H1 (cell line): ENCODE results near the gene KCNJ12. TPM values are rescaled to one million over a fixed set of nuclear protein-coding genes. Genes with fewer than 3 reads are reported as not detected.

ENCODE experiments used
- ATF3 ChIP-seq: IDR thresholded peaks from 2 replicates; pipeline ENCODE4 v1.6.1; 2011; ENCODE audit warnings: low read depth, mild to moderate bottlenecking, low read length; ENCODE audit not compliant: insufficient read depth
- E2F6 ChIP-seq: IDR thresholded peaks from 2 replicates; pipeline ENCODE4 v1.6.1; 2012; ENCODE audit warnings: inconsistent platforms
- NRF1 ChIP-seq: IDR thresholded peaks from 2 replicates; pipeline ENCODE4 v1.6.1; 2011; ENCODE audit warnings: mild to moderate bottlenecking, low read depth, low read length, improper control_type of control experiment
- POLR2A ChIP-seq, 2 experiments: IDR thresholded peaks; 1 replicate in 1 of 2; 2 replicates in 1 of 2; pipeline ENCODE4 v1.6.1; 2011; ENCODE audit warnings: low read depth in 2 of 2, low read length in 2 of 2, mild to moderate bottlenecking in 2 of 2; ENCODE audit errors: control extremely low read depth in 1 of 2
- RNF2 ChIP-seq: fragments of 200-900, 300-1000 bp; sonication (generic); IDR thresholded peaks from 2 replicates; pipeline ENCODE4 v1.7.1; 2016; ENCODE audit warnings: borderline replicate concordance, low read depth, mild to moderate bottlenecking, antibody characterized with exemption, low read length; ENCODE audit not compliant: poor library complexity, severe bottlenecking; ENCODE audit errors: missing control alignments
- SP4 ChIP-seq: IDR thresholded peaks from 2 replicates; pipeline ENCODE4 v1.6.1; 2012; ENCODE audit warnings: low read length, inconsistent platforms
- TBP ChIP-seq: IDR thresholded peaks from 2 replicates; pipeline ENCODE4 v1.6.1; 2011; ENCODE audit warnings: low read depth, low read length, improper control_type of control experiment
- ZNF274 ChIP-seq: IDR thresholded peaks from 2 replicates; pipeline ENCODE4 v1.7.0; 2012; ENCODE audit warnings: low read length, borderline replicate concordance; ENCODE audit errors: extremely low read depth
- polyA plus RNA-seq, 7 experiments: library from polyadenylated mRNA; depleted of rRNA in 3 of 7; stranded (reverse) in 5 of 7; unstranded in 2 of 7; fragments of >200 nt in 5 of 7; fragments of 200-250 nt in 2 of 7; gene quantifications; 1 replicate in 5 of 7; 2 replicates in 1 of 7; 4 replicates in 1 of 7; pipeline versions ENCODE4 v1.2.1 to v1.2.3, GENCODE V29; 2011 to 2013; ENCODE audit warnings: missing spikeins in 2 of 7, mixed read lengths in 2 of 7
- total RNA-seq: library from RNA; stranded (reverse); fragmentation: NEBNext Ultra II Directional; extraction: Animal tissue kit (Norgen Biotek cat#: 25700); gene quantifications from 2 replicates; pipeline ENCODE4 v1.2.1, GENCODE V29; 2021

Gene KCNJ12
- total and polyA plus RNA-seq, 2 of the 8 experiments (the other 6 are each of a cell fraction or from before 2014, with no cell fraction given) = 1.2 to 1.5 TPM

- TF ChIP-seq TBP (no peak), ZNF274 (no peak), RNF2 (no peak), NRF1 (no peak), POLR2A (IDR thresholded peaks at IDR 0.05; ENCODE audit: control extremely low read depth in 1 of 2, low read depth in 2 of 2, low read length in 2 of 2) (no peak), ATF3 (no peak), SP4 (no peak), E2F6 (no peak)
- TF ChIP-seq, all 59 proteins: peak for 0
These were observed 3.8 kb upstream of the KCNJ12 start (continued) for GRCh38 chr17:21372256-21372954.
